PFSK-1 (cell line): ENCODE measurements around the gene CARMIL3.

Experiments used
- FOXP2 ChIP-seq: optimal IDR thresholded peaks from 2 replicates; pipeline ENCODE3; 2011; ENCODE audit warnings: borderline replicate concordance, control low read depth, inconsistent platforms; ENCODE audit not compliant: insufficient read depth; ENCODE audit errors: extremely low read length, extremely low read depth
- POLR2AphosphoS5 ChIP-seq: IDR thresholded peaks from 2 replicates; pipeline ENCODE4 v1.6.1; 2012; ENCODE audit warnings: low read depth, mild to moderate bottlenecking, control low read depth, low read length, moderate library complexity
- REST ChIP-seq, 2 experiments: IDR thresholded peaks; 2 replicates each; pipeline versions ENCODE4 v1.6.1 to v1.8.0; 2011 to 2012; ENCODE audit warnings: low read depth in 2 of 2, low read length in 2 of 2, control low read depth in 1 of 2, inconsistent platforms in 1 of 2, mild to moderate bottlenecking in 1 of 2, moderate library complexity in 1 of 2; ENCODE audit not compliant: insufficient read depth in 1 of 2
- SIN3A ChIP-seq: IDR thresholded peaks from 2 replicates; pipeline ENCODE4 v1.6.1; 2012; ENCODE audit warnings: mild to moderate bottlenecking, low read length, moderate library complexity, borderline replicate concordance; ENCODE audit not compliant: insufficient read depth
- TAF1 ChIP-seq: IDR thresholded peaks from 2 replicates; pipeline ENCODE4 v1.6.1; 2012; ENCODE audit warnings: low read length, control low read depth, borderline replicate concordance; ENCODE audit not compliant: insufficient read depth

The CARMIL3 gene

GRCh38 chr14:24058951-24059475 lies 7.2 kb downstream of the CARMIL3 start:
- TF ChIP-seq TAF1: no peak
- TF ChIP-seq SIN3A: no peak
- no peak for TF ChIP-seq POLR2AphosphoS5
- TF ChIP-seq REST (IDR thresholded peaks at IDR 0.05; ENCODE audit: insufficient read depth in 1 of 2, low read depth in 2 of 2, low read length in 2 of 2): no peak
- TF ChIP-seq FOXP2: no peak

- no peak for TF ChIP-seq SIN3A
- no peak for TF ChIP-seq FOXP2
- no peak for TF ChIP-seq POLR2AphosphoS5
- TF ChIP-seq TAF1: no peak
- no peak for TF ChIP-seq REST (IDR thresholded peaks at IDR 0.05; ENCODE audit: insufficient read depth in 1 of 2, low read depth in 2 of 2, low read length in 2 of 2)
These were observed 8.1 kb downstream of the CARMIL3 start for GRCh38 chr14:24059841-24060388.

- TF ChIP-seq SIN3A (no peak), FOXP2 (no peak), REST (IDR thresholded peaks at IDR 0.05; ENCODE audit: insufficient read depth in 1 of 2, low read depth in 2 of 2, low read length in 2 of 2) (no peak), POLR2AphosphoS5 (no peak), TAF1 (no peak)
These were observed 8.6 kb downstream of the CARMIL3 start for GRCh38 chr14:24060443-24060842.

- TF ChIP-seq SIN3A (no peak), REST (IDR thresholded peaks at IDR 0.05; ENCODE audit: insufficient read depth in 1 of 2, low read depth in 2 of 2, low read length in 2 of 2) (no peak), FOXP2 (no peak), TAF1 (no peak), POLR2AphosphoS5 (no peak)
These were observed 9.4 kb downstream of the CARMIL3 start for GRCh38 chr14:24060984-24061913.
